Medulla oblongata (tissue), 1 donor: ENCODE measurements around the gene MRPL20.
"Not testable (repeated sequence)": the region's sequence is repeated elsewhere in the genome, so short reads cannot be mapped to it uniquely, and the experiment has no call there.

Experiments
- DNase-seq: peaks from one replicate; pipeline ENCODE4 v3.0.0-alpha.2; 2015; ENCODE audit errors: extremely low spot score

MRPL20 gene

DNA sequence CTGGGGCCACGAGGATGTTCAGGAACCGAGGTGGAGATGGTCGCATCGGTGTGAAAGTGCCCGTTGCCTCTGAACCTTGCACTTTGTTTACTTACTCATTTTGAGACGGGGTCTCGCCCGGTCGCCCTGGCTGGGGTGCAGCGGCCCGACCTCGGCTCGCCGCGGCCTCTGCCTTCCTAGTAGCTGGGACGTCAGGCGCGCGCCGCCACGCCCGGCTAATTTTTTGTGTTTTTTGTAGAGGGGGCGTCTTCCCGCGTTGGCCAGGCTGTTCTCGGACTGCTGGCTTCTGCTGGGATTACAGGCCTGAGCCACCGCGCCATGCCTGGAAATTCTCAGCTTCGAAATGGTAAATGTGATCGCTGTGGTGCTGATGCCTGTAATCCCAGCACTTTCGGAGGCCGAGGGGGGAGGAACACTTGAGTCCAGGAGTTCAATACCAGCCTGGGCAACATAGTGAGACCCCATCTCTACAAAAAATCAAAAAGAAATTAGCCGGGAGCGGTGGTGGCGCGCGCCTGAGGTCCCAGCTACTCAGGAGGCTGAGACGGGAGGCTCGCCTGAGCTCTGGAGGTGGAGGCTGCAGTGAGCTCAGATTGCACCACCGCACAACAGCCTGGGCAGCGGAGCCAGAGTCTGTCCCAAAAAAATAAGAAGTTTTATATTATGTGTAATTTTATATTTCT lies 684 bp upstream of the MRPL20 start:
- DNase-seq = no peak

- DNase-seq = no peak
These were observed 832 bp downstream of the MRPL20 start for GRCh38 chr1:1406101-1406820.

DNA sequence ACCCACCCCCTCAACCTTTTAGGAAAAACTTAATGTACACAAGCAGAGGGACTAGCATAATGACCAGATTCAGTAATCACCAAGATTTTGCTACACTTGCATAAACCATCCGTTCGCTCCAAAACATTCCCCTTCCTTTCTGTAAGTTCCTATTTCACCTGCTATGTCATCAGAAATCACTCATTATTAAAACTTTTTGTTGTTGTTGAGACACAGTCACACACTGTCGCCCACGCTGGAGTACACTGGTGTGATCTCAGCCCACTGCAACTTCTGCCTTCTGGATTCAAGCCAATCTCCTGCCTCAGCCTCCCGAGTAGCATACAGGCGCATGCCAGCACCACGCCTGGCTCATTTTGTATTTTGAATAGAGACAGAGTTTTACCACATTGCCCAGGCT lies 3.4 kb downstream of the MRPL20 start:
- DNase-seq = no peak

DNA sequence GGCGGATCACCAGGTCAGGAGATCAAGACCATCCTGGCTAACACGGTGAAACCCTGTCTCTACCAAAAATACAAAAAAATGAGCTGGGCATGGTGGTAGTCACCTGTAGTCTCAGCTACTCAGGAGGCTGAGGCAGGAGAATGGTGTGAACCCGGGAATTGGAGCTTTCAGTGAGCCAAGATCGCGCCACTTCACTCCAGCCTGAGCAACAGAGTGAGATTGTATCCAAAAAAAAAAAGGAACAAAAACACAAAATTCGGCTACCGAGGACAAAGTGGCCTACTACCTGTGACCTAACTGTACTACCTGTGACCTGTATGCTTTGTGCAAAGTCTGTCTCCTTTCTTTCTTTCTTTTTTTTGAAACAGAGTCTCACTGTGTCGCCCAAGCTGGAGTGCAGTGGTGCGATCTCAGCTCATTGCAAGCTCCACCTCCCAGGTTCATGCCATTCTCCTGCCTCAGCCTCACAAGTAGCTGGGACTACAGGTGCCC lies 4.1 kb downstream of the MRPL20 start:
- DNase-seq = not testable (repeated sequence)

DNA sequence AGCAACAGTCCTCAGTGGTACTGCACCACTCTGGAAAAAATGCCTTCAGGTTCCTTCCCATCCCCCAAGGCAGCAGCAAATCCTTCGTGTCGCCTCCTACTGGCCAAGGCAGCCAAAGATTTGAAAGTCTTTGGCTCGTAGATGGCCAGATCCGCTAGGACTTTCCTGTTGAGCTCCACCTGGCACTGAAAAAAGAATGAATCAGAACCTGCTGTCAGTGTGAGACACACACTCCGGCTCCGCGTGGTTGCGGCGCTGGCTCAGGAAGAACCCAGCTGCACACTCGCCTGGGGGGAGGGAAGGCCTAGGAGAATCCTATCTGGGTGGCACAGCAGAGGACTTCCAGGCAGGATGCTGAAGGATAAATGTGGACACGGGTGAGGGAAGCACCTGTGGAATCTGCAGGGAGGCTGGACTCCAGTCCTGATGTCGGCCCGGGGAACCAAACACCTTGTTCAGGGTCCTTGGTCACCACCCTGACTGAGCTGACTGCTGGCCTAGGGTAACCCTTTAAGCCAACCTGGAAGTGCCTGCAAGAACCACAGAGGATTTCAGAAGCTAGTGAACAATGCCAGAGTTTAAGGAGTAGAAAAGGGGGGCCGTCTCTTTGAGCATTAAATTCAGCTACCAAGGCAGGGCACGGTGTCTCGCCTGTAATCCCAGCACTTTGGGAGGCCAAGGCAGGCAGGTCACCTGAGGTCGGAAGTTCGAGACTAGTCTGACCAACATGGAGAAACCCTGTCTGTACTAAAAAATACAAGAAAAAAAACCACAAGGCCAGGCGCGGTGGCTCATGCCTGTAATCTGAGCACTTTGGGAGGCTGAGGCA lies 4.8 kb downstream of the MRPL20 start:
- DNase-seq = no peak

DNA sequence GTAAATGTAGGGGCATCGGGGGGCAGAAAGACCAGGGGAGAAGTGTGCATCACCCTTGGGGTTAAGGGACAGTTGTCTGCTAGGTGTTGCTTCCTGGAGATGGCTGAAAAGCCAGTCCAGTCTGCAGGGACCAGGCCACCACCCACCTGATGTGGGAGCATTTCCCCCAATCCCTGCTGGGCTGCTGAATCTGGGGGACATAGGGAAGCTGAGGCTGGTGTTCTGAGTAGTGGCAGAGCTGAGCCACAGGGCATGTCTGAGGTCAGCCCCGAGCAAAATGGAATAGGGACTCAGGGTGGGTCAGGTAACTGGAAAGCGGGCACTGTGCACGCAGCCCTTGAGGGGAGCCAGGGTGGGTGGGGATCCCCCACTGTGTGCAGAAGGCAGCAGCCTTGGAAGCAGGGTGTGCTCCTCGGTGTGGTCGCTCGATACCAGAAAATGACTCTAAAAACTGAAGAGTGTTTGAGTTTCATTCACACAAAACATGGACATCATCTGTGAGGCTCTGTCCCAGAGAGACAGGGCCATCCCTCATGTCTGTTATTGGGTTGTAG lies 5.6 kb downstream of the MRPL20 start:
- no peak for DNase-seq

GRCh38 chr1:1400576-1401456 lies 6.3 kb downstream of the MRPL20 start:
- DNase-seq = no peak

DNA sequence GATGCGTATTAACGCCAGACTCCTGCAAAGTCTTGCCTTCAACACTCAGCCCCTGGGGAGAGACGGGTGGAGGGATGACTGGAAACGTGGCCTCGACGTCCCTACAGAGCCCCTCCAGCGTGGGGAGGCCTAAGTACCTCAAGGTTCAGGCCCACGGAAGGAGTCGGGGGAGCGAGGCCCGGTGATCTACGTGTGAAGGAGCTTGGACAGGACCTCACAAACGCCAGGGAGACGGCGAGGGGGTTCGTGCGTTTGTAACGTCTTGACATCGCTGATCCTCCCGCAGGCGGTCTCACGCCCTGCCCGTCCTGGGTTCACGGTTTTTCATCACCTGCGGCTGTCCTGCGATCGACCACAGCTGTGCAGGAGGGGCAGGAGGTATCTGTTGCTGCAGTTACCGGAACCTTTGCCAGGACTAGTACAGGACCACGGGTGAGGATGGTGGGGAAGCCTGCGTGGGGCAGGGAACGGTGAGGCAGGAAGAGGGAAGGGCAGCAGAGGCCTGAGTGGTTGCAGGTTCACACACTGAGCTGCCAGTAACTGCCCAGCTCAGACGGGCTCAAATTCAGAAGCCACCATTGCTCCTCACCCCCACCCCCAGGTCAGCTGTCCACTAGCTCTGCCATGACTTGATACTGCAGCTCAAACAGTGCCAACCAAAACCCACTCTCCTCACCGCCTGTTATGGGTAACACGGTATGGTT lies 7.1 kb downstream of the MRPL20 start:
- DNase-seq = no peak

DNA sequence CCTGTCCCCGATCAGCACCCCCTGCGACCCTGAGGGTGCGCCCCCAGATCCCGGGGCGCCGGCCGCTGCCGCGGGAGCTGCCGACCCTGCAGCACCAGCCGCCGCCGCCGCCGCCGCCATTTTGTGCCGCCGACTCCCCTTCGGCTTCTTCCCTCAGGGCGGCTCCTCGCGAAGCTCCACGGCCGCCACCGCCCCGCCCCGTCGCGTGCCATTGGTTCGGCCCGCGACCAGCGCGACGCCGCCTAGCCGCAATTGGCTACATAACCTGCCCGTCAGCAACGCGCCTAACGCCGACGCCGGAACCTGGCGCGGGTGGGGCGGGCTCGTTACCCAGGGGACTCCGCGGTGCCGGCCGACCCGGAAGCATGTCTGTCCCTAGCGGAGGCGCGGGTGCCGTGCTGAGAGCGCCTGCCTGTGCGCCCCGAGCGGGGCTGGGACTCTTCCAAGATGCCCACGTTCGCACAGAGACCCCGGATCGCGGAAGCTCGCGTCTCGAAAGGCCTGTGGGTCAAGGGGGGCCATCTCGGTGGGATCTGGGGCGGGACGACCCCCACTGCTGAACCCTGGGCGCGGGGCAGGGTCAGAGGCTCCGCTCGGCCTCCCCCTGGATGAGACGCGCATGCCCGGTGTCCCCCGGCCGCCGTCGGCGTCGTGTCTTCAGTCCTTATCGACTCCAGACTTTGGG lies 7.8 kb downstream of the MRPL20 start, which contains the start of gene CCNL2:
Gene CCNL2, minus strand, starts transcription at position 149 of the 685 bp plus-strand sequence. Its CDS starts 29 bp downstream, at position 120.
- DNase-seq = peak; percentile 97

DNA sequence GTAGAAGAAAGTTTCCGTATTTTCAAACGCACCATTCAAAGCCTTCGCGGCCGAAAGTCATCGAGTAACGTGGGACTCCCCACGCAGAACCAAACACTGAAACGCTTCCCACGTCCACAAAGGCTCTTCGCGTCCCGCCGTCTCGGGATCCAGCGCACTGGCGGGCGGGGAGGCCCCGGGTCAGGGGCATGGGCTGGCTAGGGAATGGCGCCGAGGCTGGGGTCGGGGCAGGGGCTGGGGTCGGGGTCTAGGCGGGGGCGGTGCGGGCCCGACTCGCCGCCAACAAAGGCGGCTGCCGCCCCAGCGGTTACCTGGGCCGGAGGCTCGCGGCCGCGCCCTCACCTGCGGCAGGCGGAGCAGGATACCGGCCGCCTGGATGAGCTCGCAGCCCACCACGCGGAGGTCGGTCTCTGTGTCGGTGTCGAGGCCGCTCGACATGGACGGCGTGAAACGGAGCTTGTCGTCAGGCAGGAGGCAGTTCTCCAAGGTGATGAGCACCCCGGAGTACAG lies 8.4 kb downstream of the MRPL20 start:
- DNase-seq = no peak

DNA sequence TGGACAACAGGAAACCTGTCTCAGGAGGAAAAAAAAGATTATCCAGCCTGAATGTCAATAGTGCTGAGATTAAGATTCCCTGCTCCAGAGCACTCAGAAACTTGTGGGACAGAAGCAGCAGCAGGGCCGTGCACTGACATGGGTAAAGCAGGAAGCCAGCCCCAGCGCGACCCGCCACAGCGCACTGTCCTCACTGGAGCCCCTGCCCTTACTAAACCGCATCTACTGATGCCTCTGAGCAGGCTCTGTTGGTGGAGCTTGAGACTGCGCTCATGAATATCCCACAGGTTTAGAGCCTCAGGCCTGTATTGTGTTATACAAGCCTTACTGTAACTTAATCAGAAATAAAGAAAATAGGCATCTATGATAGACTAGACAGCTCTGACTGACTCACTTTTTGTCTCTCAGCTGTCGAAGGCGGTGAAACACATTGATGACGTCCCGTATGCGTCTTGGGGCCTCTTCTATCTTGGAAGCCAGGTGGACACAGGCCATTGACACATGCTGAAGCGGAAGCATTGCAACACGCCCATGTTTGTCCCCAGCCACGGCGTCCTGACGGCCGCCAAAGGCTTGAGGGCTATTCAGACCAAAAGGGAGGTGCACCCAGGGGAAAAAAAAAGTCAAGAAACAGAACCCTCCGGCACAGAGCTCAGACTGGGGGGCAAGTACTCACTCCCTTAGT lies 9.1 kb downstream of the MRPL20 start:
- DNase-seq = no peak

DNA sequence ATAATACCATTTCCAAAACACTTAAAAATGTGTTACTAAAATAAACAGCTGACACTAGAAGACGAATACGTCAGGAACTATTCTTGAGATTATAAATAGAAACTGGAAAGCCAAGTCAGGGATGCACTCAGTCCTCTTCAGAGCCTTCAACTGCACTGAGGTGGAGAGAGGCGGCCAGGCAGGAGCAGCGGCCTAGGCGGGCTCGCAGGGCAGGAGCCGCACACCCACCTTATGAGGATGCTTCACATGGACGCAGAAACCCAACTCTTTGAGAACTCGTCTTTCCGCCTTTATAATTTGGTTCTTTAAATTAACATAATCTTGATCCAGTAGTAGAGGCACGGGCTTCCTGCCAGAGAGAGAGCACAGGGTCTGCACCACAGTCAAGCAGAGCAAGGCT lies 11.9 kb downstream of the MRPL20 start:
- no peak for DNase-seq

GRCh38 chr1:1394116-1394515 lies 13.0 kb downstream of the MRPL20 start:
- DNase-seq = no peak

DNA sequence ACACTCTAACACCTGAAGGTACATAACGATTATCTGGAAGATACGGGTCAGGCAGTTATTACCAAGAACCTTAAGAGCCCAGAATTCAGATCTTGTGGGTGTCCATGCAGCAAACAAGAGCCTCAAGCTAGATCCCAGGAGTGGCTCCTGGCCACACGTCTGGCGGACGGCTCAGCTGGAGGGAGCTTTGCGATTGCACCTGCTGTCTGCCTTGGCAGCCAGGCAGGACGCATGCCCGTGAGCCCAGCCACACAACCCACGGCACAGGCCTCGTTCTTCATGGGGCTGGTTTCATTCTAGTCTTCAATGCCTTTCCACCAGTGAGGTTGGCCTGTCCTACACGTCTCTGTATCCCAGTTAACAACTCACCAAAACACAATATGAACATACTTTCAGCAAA lies 13.7 kb downstream of the MRPL20 start:
- DNase-seq = no peak

GRCh38 chr1:1393014-1393413 lies 14.1 kb downstream of the MRPL20 start:
- DNase-seq = no peak

DNA sequence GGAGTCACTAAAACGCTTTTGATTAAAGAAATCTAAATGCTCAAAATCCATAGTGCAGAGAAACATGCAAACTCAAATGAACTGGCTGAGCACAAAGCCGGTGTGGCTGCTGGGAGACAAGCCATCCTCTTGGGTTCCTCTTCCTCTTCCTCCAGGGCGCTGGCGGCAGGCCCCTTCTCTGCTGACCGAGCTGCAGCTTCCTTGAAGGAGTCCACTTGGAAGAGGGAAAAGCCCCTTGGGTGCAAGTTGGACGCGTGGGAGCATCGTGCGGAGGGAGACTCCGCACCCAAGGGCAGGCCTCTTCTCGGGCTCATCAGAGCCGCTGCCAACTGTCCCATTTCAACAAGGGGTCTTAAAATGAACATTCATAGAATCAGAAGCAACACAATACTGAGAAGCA lies 15.9 kb downstream of the MRPL20 start:
- DNase-seq = no peak

DNA sequence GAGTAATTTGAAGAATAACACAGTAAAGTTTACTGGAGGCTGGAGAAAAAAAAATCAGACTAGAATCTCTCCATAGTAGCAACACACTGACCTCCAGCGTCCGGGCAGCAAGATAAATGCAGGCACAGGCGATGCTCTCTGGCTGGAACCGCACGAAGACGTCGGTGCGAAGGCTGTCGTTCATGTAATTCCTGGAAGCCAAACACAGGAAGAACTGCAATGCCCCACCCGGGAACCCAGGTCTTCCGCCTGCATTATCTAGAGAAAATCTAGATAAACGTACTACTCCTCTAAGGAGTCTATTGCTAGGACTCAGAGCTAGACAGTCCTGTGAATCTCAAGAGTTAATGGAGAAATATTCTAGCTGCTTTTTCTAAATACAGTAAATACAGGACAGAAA lies 16.4 kb downstream of the MRPL20 start:
- DNase-seq = no peak

- DNase-seq = no peak
These were observed 19.0 kb downstream of the MRPL20 start for GRCh38 chr1:1388078-1388472.
